GM21576 (cell line): ENCODE measurements around the gene TPRN.

ENCODE experiments used
- ATAC-seq: cut with Tn5 transposase; IDR thresholded peaks from one replicate; pipeline ENCODE4 v1.9.1; 2021; ENCODE audit warnings: mild to moderate bottlenecking, moderate library complexity; ENCODE audit not compliant: unreplicated experiment

The TPRN gene

DNA sequence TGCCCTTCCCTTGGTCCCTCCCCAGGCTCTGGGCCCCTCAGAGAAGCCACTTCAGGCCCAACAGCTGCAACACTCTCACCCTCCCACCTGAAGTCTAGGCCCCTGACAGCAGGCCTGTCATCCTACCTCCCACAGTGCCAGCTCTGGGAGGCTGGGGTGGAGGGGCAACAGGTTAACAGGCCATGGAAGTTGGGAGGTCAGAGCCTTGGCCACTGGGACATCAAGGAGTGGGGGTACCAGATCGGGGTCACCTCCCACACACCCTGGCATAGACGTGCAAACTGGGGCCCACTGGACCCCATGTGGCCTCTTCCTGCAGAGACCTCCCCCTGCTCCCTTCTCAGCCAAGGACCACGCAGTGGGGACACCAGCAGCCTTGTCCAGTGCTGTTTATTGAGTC lies 9.3 kb downstream of the TPRN start:
- no peak for ATAC-seq

GRCh38 chr9:137190315-137190856 lies 10.2 kb downstream of the TPRN start:
- ATAC-seq = no peak

DNA sequence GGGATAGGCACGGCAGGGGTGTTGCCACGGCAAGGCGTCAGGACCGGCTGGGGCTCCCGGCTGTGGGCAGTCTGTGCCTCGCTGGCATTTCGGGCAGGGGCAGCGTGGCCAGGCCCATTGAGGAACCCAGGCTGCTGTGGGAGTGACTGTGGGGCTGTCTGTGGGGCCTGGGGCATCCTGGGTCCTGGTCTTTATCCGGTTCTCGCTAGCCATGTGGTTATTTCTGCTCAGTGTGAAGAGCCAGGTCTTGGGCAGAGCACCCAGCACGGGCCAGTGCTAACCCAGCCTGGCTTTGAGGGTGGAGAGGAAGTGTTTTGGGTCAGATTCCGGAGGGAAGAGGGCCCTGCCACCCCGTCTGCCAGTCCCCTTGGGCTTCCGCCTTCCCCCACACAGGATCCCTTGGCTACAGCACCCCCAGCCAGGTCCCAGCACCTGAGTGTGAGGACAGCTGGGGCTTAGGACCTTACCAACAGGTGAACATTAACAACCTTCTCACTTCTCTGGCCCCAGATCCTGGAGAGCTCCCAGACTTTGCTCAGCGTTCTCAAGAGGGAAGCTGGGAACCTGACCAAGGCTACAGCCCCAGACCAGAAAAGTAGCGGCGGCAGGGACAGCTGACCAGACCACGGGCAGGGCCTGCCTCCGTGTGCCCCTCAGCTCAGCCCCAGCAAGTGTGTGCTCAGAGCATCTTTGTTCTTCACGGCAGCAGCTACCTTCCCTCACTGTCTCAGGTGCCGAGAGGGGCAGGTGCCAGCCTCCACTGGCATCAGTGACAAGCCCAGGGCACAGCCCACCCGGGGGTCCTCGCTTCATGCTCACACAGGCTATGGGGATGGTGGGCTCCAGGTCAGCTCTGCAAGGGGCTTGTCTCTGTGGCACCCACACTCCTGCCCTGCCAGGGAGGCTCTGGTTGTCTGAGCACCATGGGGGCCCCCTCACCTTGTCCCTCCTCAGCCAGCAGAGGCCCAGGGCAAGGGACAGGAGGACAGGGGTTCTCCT lies 10.9 kb downstream of the TPRN start:
- no peak for ATAC-seq

DNA sequence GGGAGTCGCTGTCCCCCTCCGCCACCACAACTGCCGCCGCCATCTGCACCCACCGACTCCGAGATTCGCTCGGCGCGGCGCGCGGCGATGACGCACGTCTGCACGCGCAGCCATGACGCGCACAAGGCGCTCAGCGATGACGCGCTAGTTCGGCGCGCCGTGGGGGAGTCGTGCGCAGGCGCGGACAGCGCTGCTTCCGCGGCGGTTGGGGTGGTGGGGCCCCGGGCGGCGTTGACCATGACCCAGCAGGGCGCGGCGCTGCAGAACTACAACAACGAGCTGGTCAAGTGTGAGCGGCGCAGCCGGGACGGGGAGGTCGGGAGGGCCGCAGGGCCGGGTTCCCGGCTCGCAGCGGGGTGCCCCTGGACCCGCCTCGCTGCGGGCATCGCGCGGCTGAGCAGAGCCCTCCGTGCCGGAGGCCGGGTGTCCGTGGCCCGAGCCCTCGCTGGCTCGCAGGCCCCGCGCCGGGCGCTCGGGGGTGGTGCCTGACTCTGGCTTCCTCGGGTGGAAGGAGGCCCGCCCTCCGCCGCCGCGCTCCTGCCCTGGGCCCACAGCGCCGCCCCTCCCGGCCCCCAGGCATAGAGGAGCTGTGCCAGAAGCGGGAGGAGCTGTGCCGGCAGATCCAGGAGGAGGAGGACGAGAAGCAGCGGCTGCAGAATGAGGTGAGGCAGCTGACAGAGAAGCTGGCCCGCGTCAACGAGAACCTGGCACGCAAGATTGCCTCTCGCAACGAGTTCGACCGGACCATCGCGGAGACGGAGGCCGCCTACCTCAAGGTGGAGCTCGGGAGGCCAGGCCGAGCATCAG lies 11.8 kb downstream of the TPRN start, which contains the start of the genes ANAPC2 and SSNA1:
TSS of gene ANAPC2 (minus strand) at position 71 of the 807 bp plus-strand sequence. CDS start at position 43, 28 bp downstream.
TSS of gene SSNA1 (plus strand) at position 187 of the 807 bp plus-strand sequence. CDS start at position 238, 51 bp downstream.
- ATAC-seq = peak; percentile 74

DNA sequence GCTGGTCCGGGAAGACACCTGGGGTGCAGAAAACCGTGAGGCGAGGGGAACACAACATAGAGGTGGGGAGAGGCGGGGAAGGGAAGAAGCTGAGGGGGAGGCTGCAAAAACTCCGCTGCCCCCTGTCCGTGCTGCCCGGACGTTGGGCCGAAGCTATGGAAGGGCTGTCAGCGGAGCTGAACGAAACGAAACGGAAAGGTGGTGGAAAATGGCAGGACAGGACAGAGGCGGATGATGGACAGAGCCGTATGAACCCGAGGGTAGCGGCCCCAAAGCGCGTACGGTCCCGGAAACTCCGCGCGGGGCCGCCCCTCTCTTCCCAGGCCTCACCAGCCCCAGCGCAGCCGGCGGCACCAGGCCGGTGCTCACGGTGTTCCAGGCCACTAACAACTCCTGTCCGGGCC lies 12.5 kb downstream of the TPRN start:
- ATAC-seq = no peak

DNA sequence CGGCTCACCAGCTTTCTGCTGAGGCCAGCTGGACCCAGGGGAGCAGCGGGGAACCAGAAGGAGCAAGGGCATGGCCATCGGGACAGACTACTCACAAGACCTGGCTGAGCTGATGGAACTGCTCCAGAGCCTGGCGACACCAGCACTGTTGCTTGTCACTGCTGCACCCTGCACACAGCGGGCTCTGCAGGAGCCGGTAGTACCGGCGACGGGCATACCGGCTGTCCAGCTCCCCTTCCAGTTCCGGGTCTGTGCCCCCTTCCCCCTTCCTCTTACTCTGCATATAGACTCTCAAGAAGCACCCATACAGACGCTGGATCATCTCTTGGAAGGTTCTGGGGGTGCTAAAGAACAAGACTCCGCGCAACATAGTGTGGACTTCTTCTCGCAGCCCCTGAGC lies 13.2 kb downstream of the TPRN start:
- ATAC-seq = no peak

DNA sequence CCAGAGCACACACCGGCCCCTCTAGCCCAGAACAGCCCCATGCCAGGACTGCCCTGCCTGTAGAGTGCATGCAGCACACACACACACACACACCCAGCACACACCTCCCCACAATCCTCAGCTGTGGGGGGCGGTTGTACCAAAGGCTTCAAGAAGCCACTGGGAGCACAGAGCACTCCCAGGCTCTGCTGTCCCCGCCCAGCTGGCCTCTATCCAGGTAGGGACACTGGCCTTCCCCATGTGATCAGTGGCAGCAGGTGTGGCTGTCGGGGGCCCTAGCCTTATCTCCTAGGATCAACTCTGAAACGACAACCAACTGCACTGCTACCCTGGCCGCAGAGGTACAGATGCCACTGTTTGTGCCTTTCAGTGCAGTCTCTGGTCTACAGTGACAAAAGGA lies 14.2 kb downstream of the TPRN start:
- ATAC-seq = no peak

DNA sequence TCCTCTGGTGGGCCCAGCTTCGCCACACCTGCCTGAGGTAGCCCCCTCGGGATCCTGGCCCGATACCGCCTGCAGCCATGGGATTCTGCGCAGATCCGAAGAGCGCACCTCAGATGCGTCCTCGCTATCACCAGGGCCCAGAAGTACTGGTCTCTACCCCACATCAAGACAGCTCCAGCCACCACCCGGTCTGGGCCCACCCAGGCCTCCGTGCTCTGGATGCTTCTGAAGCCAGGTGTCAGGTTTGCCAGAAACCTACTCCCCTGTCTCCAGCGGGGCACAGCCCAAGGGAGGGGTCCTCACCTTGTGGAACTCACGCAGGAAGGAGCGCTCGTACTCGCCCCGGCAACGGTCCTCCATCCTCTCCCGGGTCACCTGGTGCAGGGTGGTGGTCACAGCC lies 14.6 kb downstream of the TPRN start:
- ATAC-seq = no peak

GRCh38 chr9:137184881-137185660 lies 15.5 kb downstream of the TPRN start:
- no peak for ATAC-seq

DNA sequence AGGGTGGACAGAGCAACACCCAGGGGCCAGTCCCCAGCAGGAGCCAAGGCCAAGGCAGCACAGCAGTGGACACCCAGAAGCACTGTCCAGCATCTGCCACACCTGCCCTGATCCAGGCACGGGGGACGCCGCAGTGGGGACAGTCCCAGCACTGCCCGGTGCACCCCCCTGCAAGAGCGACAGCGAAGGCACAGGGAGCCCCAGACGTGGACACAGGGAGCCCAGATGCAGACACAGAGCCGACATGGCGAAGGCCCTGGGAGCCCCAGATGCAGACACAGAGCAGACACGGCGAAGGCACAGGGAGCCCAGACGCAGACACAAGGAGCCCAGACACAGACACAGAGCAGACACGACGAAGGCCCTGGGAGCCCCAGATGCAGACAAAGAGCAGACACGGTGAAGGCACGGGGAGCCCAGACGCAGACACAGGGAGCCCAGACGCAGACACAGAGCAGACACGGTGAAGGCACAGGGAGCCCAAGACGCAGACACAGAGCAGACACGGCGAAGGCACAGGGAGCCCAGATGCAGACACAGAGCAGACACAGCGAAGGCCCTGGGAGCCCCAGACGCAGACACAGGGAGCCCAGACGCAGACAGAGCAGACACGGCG lies 16.5 kb downstream of the TPRN start:
- no peak for ATAC-seq

- ATAC-seq = no peak
These were observed 17.7 kb downstream of the TPRN start for GRCh38 chr9:137182836-137183235.

GRCh38 chr9:137181680-137182079 lies 18.9 kb downstream of the TPRN start:
- ATAC-seq = no peak

GRCh38 chr9:137180491-137180890 lies 20.1 kb downstream of the TPRN start:
- no peak for ATAC-seq

GRCh38 chr9:137179761-137180160 lies 20.8 kb downstream of the TPRN start:
- no peak for ATAC-seq

DNA sequence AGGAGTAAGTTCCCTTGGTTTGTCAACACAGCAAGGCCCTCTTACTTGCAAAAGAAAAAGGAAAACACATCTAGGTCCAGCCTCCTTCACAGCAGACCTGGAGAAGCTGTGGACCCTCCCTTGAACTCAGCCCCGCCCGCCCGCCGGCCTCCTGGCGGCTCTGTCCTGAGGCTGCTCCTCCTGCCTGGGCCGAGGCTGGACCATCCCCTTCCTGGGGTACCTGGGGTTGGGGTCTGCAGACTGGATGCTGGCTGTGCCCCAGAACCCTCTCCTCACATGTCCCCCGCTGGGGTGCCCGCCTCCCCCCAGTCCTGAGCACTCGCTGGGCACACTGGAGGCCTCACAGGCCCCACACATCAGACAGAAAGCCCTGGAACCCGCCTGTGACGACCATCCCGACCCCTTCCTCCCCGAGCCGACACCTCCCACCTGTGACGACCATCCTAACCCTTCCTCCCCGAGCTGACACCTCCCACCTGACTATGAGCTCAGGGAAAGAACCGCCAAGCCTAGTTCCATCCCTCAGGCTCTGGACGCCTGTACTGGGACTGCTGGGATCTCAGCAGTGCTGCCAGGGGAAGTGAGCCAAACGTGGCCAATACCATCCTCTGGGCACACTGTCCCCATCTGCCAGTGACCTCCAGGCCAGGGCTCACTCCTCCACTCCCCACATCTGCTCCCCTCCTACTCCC lies 21.5 kb downstream of the TPRN start:
- ATAC-seq = no peak

GRCh38 chr9:137178201-137178938 lies 22.2 kb downstream of the TPRN start:
- ATAC-seq = no peak

DNA sequence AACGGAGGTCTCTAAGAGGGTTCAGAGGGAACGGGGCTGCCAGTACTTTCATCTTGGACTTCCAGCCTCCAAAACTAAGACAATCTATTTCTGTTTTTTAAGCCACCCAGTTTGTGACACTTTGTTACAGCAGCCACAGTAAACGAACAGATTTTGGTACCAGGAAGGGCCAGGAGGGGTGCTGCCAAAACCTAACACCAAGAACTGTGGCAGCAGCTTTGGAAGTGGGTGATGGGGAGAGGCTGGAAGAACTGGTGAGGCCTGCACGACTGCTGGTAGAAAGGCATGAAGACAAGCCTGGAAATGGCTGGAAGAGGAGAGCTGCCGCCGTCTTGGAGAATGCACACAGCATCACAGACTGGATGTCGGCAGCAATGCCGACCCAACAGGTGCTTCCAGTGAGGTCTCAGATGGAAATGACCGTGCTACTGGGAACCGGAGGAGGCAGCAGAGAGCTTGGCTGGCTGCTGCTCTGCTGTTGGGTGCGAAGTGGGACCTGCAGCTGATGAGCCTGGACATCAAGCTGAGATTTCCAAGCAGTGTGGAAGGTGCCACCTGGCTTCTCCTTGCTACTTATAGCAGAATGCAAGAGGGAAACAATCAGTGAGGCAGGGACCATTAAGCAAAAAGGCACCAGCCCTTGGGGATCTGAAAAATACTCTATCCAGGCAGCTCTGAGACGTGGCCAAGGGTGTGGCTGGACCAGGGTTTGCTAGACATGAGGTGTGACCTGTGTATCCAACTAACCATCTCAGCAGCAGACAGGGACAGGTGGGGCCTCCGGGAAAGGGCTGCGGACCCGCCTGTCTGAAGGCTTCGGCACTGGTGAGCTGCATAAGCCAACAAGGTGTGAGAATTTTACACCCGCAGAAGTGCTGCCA lies 24.0 kb downstream of the TPRN start:
- no peak for ATAC-seq
